Mesenchymal stem cell (in vitro differentiated cells and primary cell): ENCODE measurements around the gene SERPINI2.

Source experiments
- DNase-seq: peaks from one replicate; pipeline ENCODE4 v3.0.0-alpha.2; 2013
- H2AFZ ChIP-seq: one replicate; pipeline ENCODE4 v1.6.1; 2013; ENCODE audit warnings: low read depth, mild to moderate bottlenecking, control low read depth, inconsistent platforms, low read length, moderate library complexity
- H2AK5ac ChIP-seq: 2 replicates; pipeline ENCODE4 v1.6.1; 2013; ENCODE audit warnings: low read length, moderate library complexity, mild to moderate bottlenecking, inconsistent platforms; ENCODE audit not compliant: severe bottlenecking
- H2BK120ac ChIP-seq: one replicate; pipeline ENCODE4 v1.6.1; 2013; ENCODE audit warnings: low read depth, mild to moderate bottlenecking, inconsistent platforms, low read length, moderate library complexity
- H2BK12ac ChIP-seq, 2 experiments: one replicate each; pipeline ENCODE4 v1.6.1; 2013; ENCODE audit warnings: inconsistent platforms in 2 of 2, low read length in 2 of 2, mild to moderate bottlenecking in 2 of 2, moderate library complexity in 2 of 2, control low read depth in 1 of 2
- H2BK15ac ChIP-seq: one replicate; pipeline ENCODE4 v1.6.1; 2013; ENCODE audit warnings: mild to moderate bottlenecking, low read depth, inconsistent platforms; ENCODE audit not compliant: poor library complexity, severe bottlenecking
- H2BK5ac ChIP-seq: 2 replicates; pipeline ENCODE4 v1.6.1; 2013; ENCODE audit warnings: low read depth, mild to moderate bottlenecking, low read length, control low read depth, inconsistent platforms; ENCODE audit not compliant: poor library complexity, severe bottlenecking
- H3K14ac ChIP-seq, 2 experiments: one replicate each; pipeline ENCODE4 v1.6.1; 2013; ENCODE audit warnings: inconsistent platforms in 2 of 2, low read length in 2 of 2, control low read depth in 1 of 2, mild to moderate bottlenecking in 1 of 2, moderate library complexity in 1 of 2
- H3K18ac ChIP-seq, 2 experiments: one replicate each; pipeline ENCODE4 v1.6.1; 2013; ENCODE audit warnings: inconsistent platforms in 2 of 2, low read length in 2 of 2, control low read depth in 1 of 2, low read depth in 1 of 2, mild to moderate bottlenecking in 1 of 2
- H3K23ac ChIP-seq, 2 experiments: one replicate each; pipeline ENCODE4 v1.6.1; 2013; ENCODE audit warnings: inconsistent platforms in 2 of 2, low read length in 2 of 2, mild to moderate bottlenecking in 2 of 2, moderate library complexity in 2 of 2, control low read depth in 1 of 2
- H3K27ac ChIP-seq: 2 replicates; pipeline ENCODE4 v1.5.1; 2013; ENCODE audit warnings: mild to moderate bottlenecking, moderate library complexity, low read length, control low read depth, inconsistent platforms; ENCODE audit not compliant: poor library complexity, severe bottlenecking
- H3K27me3 ChIP-seq, 2 experiments: 2 replicates each; pipeline versions ENCODE4 v1.6.1 to v1.7.0; 2013; ENCODE audit warnings: low read length in 2 of 2, mild to moderate bottlenecking in 2 of 2, moderate library complexity in 2 of 2, control low read depth in 1 of 2, inconsistent platforms in 1 of 2; ENCODE audit not compliant: control insufficient read depth in 1 of 2, insufficient read depth in 1 of 2
- H3K36me3 ChIP-seq, 2 experiments: 2 replicates each; pipeline versions ENCODE4 v1.6.1 to v1.7.0; 2013; ENCODE audit warnings: low read length in 2 of 2, control low read depth in 1 of 2, inconsistent platforms in 1 of 2, low read depth in 1 of 2, mild to moderate bottlenecking in 1 of 2; ENCODE audit not compliant: insufficient read depth in 2 of 2, control insufficient read depth in 1 of 2
- H3K4ac ChIP-seq, 2 experiments: one replicate each; pipeline ENCODE4 v1.6.1; 2013; ENCODE audit warnings: inconsistent platforms in 2 of 2, low read length in 2 of 2, mild to moderate bottlenecking in 2 of 2, moderate library complexity in 2 of 2, control low read depth in 1 of 2, low read depth in 1 of 2
- H3K4me1 ChIP-seq: 2 replicates; pipeline ENCODE4 v1.6.1; 2013; ENCODE audit warnings: low read depth, low read length, control low read depth; ENCODE audit not compliant: control insufficient read depth, insufficient read depth
- H3K4me2 ChIP-seq: 2 replicates; pipeline ENCODE4 v1.6.1; 2013; ENCODE audit warnings: low read length, mild to moderate bottlenecking, inconsistent platforms; ENCODE audit not compliant: poor library complexity, severe bottlenecking
- H3K4me3 ChIP-seq, 2 experiments: 2 replicates each; pipeline versions ENCODE4 v1.5.1 to v1.7.0; 2013; ENCODE audit warnings: low read length in 2 of 2, mild to moderate bottlenecking in 2 of 2, control low read depth in 1 of 2, low read depth in 1 of 2; ENCODE audit not compliant: insufficient read depth in 1 of 2
- H3K79me1 ChIP-seq: replicated peaks from 2 replicates; pipeline ENCODE4 v1.6.1; 2013; ENCODE audit warnings: mild to moderate bottlenecking, control low read depth, low read length, inconsistent platforms; ENCODE audit not compliant: poor library complexity, severe bottlenecking
- H3K9ac ChIP-seq: 2 replicates; pipeline ENCODE4 v1.7.0; 2013; ENCODE audit warnings: mild to moderate bottlenecking, low read length, moderate library complexity
- H3K9me3 ChIP-seq: 2 replicates; pipeline ENCODE4 v1.7.0; 2013; ENCODE audit warnings: mild to moderate bottlenecking, low read length; ENCODE audit not compliant: control insufficient read depth
- H4K8ac ChIP-seq: one replicate; pipeline ENCODE4 v1.6.1; 2013; ENCODE audit warnings: inconsistent platforms, mild to moderate bottlenecking, low read length, moderate library complexity
- H4K91ac ChIP-seq: one replicate; pipeline ENCODE4 v1.6.1; 2013; ENCODE audit warnings: mild to moderate bottlenecking, low read length, inconsistent platforms
- WGBS: methylation state at CpG from one replicate; pipeline ENCODE4 v1.1.7; 2013; ENCODE audit warnings: mixed read lengths; 5-methylcytosine and 5-hydroxymethylcytosine counted together

The SERPINI2 gene

DNA sequence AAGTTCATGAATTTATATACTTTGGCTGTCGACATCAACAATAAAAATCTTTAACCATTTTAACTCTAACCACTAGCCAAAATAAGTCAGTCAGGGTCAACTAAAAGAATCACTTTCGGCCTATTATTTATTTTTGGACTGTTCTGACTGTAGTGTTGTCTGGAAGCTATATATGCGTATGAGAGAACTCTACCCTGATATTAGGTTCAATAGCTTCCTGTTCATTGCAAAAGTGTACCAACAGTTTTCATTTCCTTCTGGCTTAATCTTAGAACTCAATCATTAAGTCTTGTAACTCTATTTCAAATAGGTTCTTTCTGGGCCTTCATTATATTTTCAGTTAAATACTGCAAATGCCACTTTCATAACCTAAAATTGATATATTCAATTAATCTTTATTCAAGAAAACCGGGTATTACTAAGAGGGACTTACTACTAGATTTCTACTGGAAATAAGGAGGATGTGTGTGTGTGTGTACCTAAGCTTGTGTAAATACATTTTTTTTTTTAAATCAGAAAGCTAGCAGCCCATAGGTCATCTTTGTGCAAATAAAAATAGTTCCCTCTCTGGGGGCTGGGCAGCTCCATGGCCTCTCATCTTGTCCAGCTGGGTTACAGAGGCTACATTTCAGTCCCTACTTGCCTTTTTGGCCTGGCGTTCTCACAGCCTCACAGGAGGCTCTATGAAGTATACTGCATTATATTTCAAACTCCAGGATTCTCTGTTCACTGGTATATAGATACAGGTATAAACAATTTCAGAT lies 5.8 kb downstream of the SERPINI2 start:
- no peak for DNase-seq
- Histone ChIP-seq H3K27ac (no peak overlapping the region), H3K9me3 (no peaks in the 10 kb centered on the region), H3K14ac (no peak overlapping the region), H3K4me1 (no peaks in the 10 kb centered on the region), H3K79me1 (no peaks in the 10 kb centered on the region), H2BK12ac (no peak overlapping the region), H2AK5ac (no peak overlapping the region), H3K23ac (no peak overlapping the region), H3K4ac (no peak overlapping the region), H3K4me2 (no peak overlapping the region), H3K36me3 (no peaks in the 10 kb centered on the region), H3K9ac (no peak overlapping the region), H3K18ac (no peak overlapping the region), H2BK5ac (no peak overlapping the region), H2BK15ac (no peak overlapping the region), H3K4me3 (no peak overlapping the region), H4K8ac (no peak overlapping the region), H2AFZ (no peak overlapping the region), H2BK120ac (no peak overlapping the region), H3K27me3 (no peaks in the 10 kb centered on the region), H4K91ac (no peak overlapping the region)
- WGBS, result 83% methylated on average over 1 of the region's 5 CpGs

DNA sequence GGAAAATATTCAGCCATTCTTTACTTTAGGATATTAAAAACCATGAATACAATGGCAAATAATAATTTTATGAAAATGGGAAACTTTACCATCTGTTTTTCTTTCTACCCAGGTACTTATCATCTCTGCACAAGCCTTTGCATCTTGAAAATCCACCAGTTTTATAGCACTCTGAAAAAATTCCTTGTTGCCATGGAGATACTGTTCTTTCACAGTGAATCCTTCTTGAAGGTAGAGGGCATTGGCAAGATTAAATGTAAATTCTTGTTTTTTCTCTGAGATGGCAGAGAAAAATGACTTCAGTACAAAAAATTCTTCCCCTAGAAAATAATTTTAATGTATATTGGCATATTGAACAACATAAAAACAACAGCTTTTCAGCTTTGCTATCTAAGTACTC lies 6.9 kb downstream of the SERPINI2 start:
- no peaks in the 10 kb centered on the region for H3K79me1 ChIP-seq
- H2BK15ac ChIP-seq, result no peak overlapping the region
- no peak overlapping the region for H2BK5ac ChIP-seq

DNA sequence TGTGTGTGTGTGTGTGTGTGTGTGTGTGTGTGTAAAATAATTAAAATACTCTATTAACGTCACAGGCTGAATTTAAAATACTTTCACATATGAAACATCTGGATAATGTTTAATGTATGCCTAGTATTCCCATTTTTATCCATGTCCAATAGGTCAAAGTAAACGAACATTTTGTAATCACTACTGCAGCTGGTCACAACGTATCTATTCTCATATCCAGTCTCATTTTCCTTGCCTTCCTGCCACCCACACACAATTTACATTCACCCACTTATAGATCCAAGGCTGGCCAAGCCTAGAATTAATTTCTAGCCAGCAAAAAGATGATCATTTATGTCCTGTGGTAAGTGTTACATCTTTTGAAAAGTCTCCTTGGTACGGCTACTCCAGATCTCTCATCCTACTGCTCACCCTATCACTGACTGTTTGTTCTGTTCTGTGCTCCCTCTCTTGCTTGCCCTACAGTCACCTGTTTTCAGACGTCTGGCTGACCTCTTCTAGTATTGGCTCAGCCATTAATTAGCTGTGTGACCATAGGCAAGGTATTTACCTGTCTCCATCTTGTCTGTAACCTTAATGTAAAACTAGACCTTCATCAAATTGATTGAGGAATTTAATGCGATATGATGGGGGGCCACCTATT lies 17.6 kb downstream of the SERPINI2 start:
- Histone ChIP-seq H2BK120ac (no peak overlapping the region), H2BK12ac (no peak overlapping the region), H3K4me2 (no peak overlapping the region), H3K4ac (no peak overlapping the region), H2AK5ac (no peak overlapping the region), H3K4me3 (no peak overlapping the region), H3K27me3 (no peaks in the 10 kb centered on the region), H3K79me1 (no peaks in the 10 kb centered on the region), H3K14ac (no peak overlapping the region), H3K27ac (no peak overlapping the region), H2AFZ (no peak overlapping the region), H3K4me1 (no peaks in the 10 kb centered on the region), H3K36me3 (no peaks in the 10 kb centered on the region), H4K91ac (no peak overlapping the region), H2BK15ac (no peak overlapping the region), H3K9me3 (no peaks in the 10 kb centered on the region), H3K18ac (no peak overlapping the region), H3K9ac (no peak overlapping the region), H2BK5ac (no peak overlapping the region), H3K23ac (no peak overlapping the region), H4K8ac (no peak overlapping the region)
- WGBS, result 86% methylated on average over 4 of the region's 6 CpGs
- no peak for DNase-seq

More for the DNA sequence above, 6.9 kb downstream of the SERPINI2 start:
- Histone ChIP-seq H2BK12ac (no peak overlapping the region), H3K23ac (no peak overlapping the region), H3K36me3 (no peaks in the 10 kb centered on the region), H2BK120ac (no peak overlapping the region), H3K27ac (no peak overlapping the region), H2AFZ (no peak overlapping the region), H3K4me3 (no peak overlapping the region), H3K27me3 (no peaks in the 10 kb centered on the region), H3K9me3 (no peaks in the 10 kb centered on the region), H2AK5ac (no peak overlapping the region), H4K8ac (no peak overlapping the region), H3K18ac (no peak overlapping the region), H3K9ac (no peak overlapping the region), H3K14ac (no peak overlapping the region), H3K4ac (no peak overlapping the region), H4K91ac (no peak overlapping the region), H3K4me1 (no peaks in the 10 kb centered on the region), H3K4me2 (no peak overlapping the region)
- no peak for DNase-seq

- no peak overlapping the region for H2BK120ac ChIP-seq
- H3K23ac ChIP-seq, result no peak overlapping the region
- 67% methylated on average over 1 of the region's 2 CpGs for WGBS
- DNase-seq, result no peak
- H3K18ac ChIP-seq, result no peak overlapping the region
- no peak overlapping the region for H2AK5ac ChIP-seq
- no peak overlapping the region for H2BK15ac ChIP-seq
- H2AFZ ChIP-seq, result no peak overlapping the region
- no peak overlapping the region for H4K8ac ChIP-seq
- no peaks in the 10 kb centered on the region for H3K4me1 ChIP-seq
- no peak overlapping the region for H3K4me2 ChIP-seq
- H3K4me3 ChIP-seq, result no peak overlapping the region
- no peaks in the 10 kb centered on the region for H3K27me3 ChIP-seq
- H3K14ac ChIP-seq, result no peak overlapping the region
- no peak overlapping the region for H2BK12ac ChIP-seq
- H3K27ac ChIP-seq, result no peak overlapping the region
- H4K91ac ChIP-seq, result no peak overlapping the region
- H3K9ac ChIP-seq, result no peak overlapping the region
- H3K9me3 ChIP-seq, result no peaks in the 10 kb centered on the region
- no peaks in the 10 kb centered on the region for H3K36me3 ChIP-seq
- no peak overlapping the region for H3K4ac ChIP-seq
- H3K79me1 ChIP-seq, result no peaks in the 10 kb centered on the region
- H2BK5ac ChIP-seq, result no peak overlapping the region
Measured at GRCh38 chr3:167453815-167454214, 20.0 kb downstream of the SERPINI2 start.
